IPS-18c (cell line): ENCODE measurements around the gene SLC17A1.

ENCODE experiments used
- H3K4me3 ChIP-seq: 2 replicates; pipeline ENCODE4 v1.7.0; 2013; ENCODE audit warnings: low read depth, mild to moderate bottlenecking, low read length, moderate library complexity; ENCODE audit not compliant: insufficient read depth
- H3K9me3 ChIP-seq: one replicate; pipeline ENCODE4 v1.6.1; 2013; ENCODE audit warnings: mild to moderate bottlenecking, low read length, moderate library complexity; ENCODE audit not compliant: control insufficient read depth, insufficient read depth

Gene SLC17A1, protein sequence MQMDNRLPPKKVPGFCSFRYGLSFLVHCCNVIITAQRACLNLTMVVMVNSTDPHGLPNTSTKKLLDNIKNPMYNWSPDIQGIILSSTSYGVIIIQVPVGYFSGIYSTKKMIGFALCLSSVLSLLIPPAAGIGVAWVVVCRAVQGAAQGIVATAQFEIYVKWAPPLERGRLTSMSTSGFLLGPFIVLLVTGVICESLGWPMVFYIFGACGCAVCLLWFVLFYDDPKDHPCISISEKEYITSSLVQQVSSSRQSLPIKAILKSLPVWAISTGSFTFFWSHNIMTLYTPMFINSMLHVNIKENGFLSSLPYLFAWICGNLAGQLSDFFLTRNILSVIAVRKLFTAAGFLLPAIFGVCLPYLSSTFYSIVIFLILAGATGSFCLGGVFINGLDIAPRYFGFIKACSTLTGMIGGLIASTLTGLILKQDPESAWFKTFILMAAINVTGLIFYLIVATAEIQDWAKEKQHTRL

DNA sequence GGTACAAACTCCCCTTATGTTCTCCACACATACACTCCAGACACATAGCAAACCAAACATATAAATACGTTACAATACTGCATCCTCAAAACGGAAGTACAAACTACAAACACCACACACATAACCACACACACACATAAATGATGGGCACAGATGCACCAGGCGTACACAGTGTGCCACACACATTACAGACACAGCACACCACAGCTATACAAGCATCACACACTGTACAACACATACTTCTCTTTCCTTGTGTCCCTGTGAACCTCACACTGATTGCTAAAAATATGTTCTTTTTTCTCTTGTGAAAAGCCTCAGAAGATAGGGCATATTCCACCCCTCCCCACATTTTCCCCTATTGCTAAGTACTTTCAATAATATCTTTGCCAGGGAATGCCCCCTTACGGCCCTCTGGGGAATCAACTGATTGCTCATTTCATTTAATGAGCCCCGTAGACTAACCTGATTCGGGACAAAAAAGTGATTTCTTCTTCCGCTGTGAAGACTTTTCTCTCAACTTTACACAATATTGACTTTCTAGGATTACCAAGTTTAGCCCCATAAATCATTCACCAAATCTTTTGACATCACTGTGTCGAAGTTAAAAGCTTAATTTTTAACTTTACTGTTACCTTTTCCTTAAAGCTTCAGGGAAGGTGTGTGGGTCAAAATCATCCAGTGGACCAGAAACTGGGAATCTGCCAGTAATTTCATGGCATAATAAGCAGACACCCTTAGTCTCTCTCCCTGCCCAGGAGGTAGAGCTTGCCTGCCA is at the start of gene SLC17A1:
Gene SLC17A1, minus strand, starts transcription at position 521 of the 775 bp plus-strand sequence. CDS start 1,495 bp downstream, outside the sequence.
- no peaks in the 10 kb centered on the region for H3K9me3 ChIP-seq
- H3K4me3 ChIP-seq: no peak within 1 kb of the TSS

DNA sequence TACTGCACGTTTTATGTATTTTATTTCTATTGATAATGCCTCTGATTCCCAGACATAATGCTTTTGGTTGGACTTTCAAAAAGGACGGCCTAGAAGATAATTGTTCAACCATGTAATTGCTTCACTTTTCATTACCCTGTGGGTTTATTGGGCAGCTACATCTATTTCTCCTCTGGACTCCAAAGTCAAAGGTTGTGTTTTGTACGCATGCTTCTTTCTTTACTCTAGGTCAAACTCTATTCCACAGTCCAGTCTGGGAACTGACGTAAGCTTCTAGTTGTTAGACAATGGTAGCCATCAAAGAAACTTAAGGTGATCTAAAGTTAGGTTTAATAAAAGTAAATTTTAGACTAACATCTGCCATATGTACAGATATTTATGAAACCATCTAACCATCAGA is 48.7 kb upstream of the SLC17A1 start:
- Histone ChIP-seq H3K4me3 (no peak overlapping the region), H3K9me3 (no peaks in the 10 kb centered on the region)

DNA sequence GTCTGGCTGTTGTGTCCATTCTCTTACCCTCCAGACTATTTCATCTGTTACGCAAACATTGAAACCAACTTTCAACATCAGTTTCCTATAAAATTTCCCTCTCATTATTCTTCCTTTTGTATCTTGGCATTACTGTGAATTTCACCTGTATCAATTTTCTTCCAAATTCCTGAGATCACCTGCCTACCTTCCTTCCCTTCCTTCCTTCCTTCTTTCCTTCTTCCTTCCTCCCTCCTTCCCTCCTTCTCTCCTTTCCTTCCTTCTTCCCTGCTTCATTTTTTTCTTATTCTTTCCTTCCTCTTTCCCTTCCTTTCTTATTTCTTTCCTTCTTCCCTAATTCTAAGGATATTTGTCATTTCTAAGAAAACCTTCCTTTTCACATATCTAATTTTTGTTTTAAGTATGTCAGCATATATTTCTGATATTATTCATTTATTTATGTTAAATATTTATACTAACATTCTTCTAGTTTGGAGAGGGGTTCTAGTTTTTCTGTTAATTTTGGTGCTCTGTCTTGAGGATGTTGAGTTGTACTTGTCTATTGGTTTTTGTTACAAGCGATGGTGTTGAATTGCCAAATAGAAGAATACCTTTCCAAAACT is 47.0 kb upstream of the SLC17A1 start:
- Histone ChIP-seq H3K9me3 (no peaks in the 10 kb centered on the region), H3K4me3 (no peak overlapping the region)

DNA sequence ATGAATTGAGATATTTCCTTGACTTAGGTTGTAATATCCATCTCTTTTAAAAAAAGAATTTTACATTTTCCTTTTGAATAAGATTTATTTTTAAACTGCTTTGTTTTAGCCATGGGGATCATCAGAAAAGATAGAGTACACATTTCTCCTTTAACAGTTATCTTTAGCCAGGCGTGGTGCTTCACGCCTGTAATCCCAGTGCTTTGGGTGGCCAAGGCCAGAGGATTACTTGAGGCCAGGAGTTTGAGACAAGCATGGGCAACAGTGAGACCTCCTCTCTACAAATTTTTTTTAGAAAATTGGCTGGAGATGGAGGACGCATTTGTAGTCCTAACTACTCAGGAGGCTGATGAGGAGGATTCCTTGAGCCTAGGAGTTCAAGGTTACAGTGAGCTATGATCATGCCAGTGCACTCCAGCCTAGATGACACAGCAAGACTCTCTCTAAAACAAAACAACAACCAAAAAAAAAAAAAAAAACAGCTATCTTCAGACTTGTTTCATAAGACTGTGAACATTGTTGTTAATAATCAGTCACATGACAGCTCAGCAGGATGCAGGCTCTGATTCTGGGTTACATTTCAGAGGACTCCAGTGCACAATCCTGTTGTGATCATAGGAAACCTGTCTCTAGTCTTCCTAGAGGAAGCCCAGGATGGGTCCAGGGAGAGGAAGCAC is 44.2 kb upstream of the SLC17A1 start:
- H3K4me3 ChIP-seq: no peak overlapping the region
- H3K9me3 ChIP-seq: no peaks in the 10 kb centered on the region

DNA sequence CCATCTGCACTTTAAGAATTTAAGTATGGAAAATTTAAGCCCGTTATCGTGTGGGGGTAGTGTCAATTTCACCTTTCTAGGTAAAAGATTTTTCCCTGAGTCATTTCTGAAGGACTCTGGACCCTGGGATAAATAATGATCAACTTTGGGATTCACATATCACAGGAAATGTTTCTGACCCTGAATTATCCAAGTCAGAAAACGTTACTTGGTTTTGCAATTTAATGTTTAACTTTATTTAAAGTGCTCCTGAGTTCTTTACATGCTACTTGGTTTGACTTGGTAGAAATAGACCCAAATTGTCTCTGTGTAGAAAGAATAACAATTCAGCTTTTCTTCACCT is 43.7 kb upstream of the SLC17A1 start:
- Histone ChIP-seq H3K4me3 (no peak overlapping the region), H3K9me3 (no peaks in the 10 kb centered on the region)

DNA sequence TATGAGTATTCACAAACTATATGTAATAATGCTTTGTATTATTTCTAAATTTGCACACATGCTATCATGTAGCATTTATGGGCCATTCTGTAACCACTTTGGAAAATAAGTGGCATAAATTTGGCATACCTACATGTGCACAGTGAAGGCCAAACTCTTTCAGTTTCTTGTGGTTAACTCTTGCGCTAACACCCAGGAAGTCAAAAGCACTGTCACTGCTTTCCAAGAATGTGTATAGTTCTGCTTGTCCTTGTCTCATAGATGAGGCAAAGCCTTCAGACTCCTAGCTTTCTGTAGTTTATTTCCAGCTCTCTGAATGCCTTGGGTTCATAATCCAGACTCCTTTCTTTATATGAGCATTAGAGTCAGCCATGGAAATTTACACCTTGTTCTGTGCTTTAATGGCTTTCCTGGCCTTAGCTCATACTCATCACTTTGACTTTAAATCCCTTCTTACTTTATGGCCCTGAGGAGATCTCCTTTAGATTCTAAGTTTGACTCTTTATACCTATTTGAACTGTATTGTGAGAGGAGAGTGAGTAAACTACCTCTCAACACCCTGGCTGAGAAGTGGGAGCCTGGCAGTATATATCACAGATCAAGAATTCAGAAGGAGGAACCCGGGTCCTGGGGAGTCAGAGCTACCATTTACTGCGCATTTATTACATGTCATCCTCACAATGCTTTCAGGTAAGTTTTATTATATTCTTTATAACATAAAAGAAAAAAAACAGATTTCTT is 43.1 kb upstream of the SLC17A1 start:
- Histone ChIP-seq H3K4me3 (no peak overlapping the region), H3K9me3 (no peaks in the 10 kb centered on the region)

DNA sequence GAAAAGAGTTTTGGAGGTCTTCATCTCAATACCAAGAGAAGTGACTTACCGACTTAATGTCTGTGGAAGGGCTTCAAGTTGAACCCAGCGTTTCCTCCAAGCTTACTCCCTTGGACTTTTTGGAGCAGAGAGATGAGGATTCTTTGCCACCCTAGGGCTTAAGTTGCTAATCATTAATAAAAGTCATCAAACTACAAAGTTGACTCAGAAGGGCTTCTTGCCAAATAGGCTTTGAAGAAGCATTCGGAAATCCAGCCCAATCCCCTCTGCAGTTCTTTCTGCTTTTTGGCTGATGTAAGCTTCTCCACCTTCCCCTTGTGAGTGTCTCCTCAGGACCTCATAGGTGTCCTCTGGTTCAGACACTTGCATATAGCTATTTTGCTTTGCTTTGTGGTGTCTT is 42.3 kb upstream of the SLC17A1 start, which contains the start of gene SLC17A3:
Gene SLC17A3, minus strand, starts transcription at position 126 of the 400 bp plus-strand sequence. CDS start 5,856 bp downstream, outside the sequence.
- Histone ChIP-seq H3K4me3 (no peak within 1 kb of the TSS), H3K9me3 (no peaks in the 10 kb centered on the region)

DNA sequence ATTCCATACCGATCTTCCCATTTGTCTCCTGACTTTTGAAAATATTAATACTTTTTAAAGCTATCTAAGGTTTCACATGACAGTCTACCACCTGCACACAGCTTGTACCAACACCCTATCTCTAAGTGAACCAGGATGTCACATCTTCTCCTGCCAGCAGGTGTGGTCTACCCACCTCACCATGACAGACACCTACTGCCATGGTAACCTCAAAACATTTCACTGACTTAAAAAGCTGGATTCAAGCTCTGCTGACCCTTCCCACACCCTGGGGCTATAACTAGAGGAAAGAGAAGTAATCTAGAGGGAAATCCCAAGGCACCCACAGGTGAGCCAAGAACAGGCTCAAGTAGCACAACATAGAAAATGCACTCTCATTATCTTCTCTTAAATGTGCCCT is 41.0 kb upstream of the SLC17A1 start:
- no peak overlapping the region for H3K4me3 ChIP-seq
- H3K9me3 ChIP-seq: no peaks in the 10 kb centered on the region

DNA sequence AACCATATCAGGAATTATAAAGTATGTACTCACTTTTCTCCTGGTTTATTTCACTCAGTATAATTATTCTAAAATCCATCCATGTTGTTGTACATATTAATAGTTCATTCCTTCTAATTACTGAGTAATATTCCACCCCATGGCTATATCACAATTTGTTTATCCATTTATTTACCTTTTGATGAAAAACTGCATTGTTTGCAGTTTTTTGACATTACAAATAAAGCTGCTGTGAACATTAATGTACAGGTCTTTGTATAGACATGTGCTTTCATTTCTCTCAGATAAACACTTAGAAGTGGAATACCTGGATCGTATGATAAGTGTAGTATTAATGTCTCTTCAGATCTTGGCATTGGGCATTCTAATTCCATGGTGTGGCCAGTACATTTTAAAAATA is 38.0 kb upstream of the SLC17A1 start:
- no peaks in the 10 kb centered on the region for H3K9me3 ChIP-seq
- no peak overlapping the region for H3K4me3 ChIP-seq

DNA sequence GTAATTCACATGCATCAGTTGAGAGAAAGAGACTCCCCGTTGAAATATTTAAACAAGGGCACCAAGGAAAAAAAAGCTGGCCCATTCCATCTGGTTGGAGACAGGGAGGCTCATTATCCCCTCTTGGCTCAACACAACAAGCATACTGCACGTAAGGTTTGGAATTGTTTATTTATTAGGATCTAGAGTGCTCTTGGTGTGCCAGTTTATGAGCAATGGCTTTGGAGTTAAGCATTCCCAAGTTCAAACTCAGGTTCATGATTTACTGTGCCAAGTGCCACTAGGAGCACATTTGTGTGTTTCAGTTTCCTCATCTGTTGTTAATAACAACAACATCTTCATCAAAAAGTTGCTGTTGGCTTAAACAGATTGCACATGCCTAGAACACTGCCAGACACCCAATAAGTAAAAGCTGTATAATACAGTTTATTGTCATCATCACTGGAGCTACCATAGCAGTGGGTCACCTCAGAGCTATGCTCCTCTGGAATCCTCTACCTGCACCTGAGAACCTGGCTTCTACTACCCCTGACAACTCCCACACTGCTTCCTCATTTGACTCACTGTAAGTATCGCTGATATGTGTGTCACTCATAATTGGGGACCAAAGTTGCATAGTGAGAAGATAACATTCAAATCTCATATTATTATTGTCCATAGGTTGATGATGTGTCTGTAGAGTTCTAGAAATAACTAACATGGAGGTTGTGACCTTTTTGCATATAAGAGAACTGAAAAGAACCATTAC is 36.8 kb upstream of the SLC17A1 start:
- no peak overlapping the region for H3K4me3 ChIP-seq
- no peaks in the 10 kb centered on the region for H3K9me3 ChIP-seq

DNA sequence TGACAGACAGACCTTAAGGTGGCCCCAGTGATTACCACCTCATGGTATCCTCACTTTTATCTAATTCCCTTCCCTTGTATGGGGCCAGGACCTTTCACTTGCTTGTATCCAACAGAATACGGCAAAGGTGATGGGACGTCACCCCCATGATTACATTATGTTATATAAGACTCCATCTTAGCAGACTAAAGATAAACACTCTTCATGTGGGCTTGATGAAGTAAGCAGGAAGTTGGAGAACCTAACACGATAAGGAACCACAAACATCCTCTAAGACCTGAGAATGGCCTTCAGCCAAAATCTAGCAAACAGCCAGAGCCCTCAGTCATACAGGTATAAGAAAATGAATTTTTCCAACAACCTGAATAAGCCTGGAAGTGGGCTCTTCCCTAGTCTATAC is 34.2 kb upstream of the SLC17A1 start:
- H3K9me3 ChIP-seq: no peaks in the 10 kb centered on the region

DNA sequence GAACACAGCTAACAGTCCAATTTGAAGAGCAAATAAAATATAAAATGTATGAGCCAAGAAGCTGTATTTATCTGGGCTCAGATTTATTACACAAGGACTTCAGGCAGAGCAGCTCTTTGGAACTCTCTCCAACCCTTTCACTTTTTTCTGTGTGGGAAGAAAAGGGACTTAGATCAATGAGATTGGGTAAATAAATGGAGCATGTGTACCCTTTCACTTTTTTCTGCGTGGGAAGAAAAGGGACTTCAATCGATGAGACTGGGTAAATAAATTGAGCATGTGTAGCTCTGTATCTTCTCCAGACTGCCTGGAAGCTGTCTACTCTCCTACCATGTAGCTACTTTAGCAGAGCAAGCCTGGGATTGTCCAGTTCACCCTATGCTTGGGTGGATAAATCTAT is 31.5 kb upstream of the SLC17A1 start:
- H3K4me3 ChIP-seq: no peak overlapping the region
- no peaks in the 10 kb centered on the region for H3K9me3 ChIP-seq

More for the DNA sequence above, 34.2 kb upstream of the SLC17A1 start:
- H3K4me3 ChIP-seq: no peak overlapping the region

DNA sequence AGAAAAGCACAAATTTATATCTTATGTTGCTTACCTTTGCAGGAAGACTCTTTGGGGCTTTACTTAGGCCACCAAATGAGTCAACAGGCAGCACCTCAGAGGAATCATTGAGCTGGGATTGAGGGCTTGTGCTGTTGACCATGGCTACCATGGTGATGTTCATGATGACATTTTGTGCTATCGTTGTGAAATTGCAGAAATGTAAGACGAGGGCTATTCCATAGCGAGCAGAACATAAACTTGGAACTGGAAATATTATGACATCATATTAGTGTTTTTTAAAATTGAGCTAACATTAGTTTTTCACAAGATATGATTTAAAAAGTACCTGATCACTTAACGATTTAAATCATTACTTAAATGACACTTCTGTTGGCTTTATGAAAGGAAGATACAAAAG is 30.3 kb upstream of the SLC17A1 start:
- Histone ChIP-seq H3K9me3 (no peaks in the 10 kb centered on the region), H3K4me3 (no peak overlapping the region)

DNA sequence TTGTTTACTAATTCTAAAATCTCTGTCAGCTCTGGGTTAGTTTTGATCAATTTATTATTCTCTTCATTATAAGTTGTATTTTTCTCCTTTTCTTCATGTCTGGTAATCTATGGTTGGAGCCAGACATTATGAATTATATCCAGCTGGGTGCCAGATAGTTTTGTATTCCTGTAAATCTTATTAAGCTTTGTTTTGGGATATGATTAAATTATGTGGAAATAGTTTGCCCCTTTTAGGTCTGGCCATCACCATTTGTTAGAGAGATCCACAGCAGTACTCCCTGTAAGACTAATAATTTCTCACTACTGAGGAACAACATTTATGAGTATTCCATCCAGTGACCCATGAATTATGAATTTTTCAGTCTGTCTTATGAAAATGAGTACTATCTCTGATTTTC is 20.9 kb upstream of the SLC17A1 start:
- H3K4me3 ChIP-seq: no peak overlapping the region
- no peaks in the 10 kb centered on the region for H3K9me3 ChIP-seq

DNA sequence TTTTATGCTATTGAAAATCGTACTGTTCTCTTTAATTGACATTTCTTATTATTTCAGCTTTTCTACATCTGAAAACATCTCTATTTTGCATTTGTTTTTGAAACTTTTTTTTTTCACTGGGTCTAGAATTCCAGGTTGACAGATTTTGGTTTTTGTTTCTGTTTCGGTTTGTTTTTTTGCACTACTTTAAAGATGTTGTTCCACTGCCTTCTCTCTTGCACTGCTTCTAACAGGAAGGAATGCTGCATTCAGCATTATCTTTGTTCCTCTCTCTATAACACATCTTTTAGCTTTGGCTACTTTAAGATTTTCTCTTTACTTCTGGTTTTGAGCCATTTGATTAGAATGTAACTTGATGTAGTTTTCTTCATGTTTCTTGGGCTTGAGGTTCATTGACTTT is 20.1 kb upstream of the SLC17A1 start:
- no peak overlapping the region for H3K4me3 ChIP-seq
- no peaks in the 10 kb centered on the region for H3K9me3 ChIP-seq

DNA sequence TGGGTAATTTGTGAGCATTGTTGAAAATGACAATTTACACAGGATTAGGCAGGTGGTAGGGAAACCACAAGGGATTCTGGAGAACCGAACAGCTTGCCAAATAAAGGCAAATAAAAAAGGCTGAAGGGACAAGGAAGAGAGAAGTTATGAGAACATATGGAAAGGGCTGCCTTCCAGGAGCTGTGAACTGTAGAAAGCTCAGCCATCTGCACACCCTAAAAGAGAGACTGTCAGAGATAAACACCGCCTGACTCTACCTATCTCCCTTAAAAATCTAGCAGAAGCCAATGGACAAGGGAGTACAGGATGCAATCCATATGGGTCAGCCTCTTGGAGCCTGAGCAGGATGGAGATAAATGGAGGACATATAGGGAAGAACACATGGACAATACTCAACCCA is 12.7 kb upstream of the SLC17A1 start:
- H3K9me3 ChIP-seq: no peaks in the 10 kb centered on the region
- no peak overlapping the region for H3K4me3 ChIP-seq
